Adrenal gland (tissue), 12 donors: ENCODE measurements around the gene RAPGEF3. TPM values are rescaled to one million over a fixed set of nuclear protein-coding genes. Genes with fewer than 3 reads are reported as not detected.

Source experiments
- DNase-seq, 7 donors: peaks; one replicate each; pipeline ENCODE4 v3.0.0-alpha.2; 2019 to 2020
- H3K27ac ChIP-seq, 5 donors: fragments of 200-600 bp; sonication (generic) in 4 of 5; 1 replicate in 3 of 5; 2 replicates in 2 of 5; pipeline versions ENCODE4 v1.5.1 to v1.8.0; 2016 to 2020; ENCODE audit warnings: mild to moderate bottlenecking in 1 of 5
- H3K27me3 ChIP-seq: fragments of 200-600 bp; 2 replicates; pipeline ENCODE4 v1.8.0; 2021
- H3K36me3 ChIP-seq, 2 donors: fragments of 200-600 bp; replicated peaks in 1 of 2; 1 replicate in 1 of 2; 2 replicates in 1 of 2; pipeline versions ENCODE4 v1.5.1 to v1.8.0; 2018 to 2022
- H3K4me1 ChIP-seq, 2 donors: fragments of 200-600 bp; replicated peaks in 1 of 2; 1 replicate in 1 of 2; 2 replicates in 1 of 2; pipeline versions ENCODE4 v1.5.1 to v1.8.0; 2018 to 2021
- H3K4me3 ChIP-seq, 4 donors: fragments of 200-600 bp; sonication (generic) in 3 of 4; one replicate each; pipeline ENCODE4 v1.5.1; 2016 to 2018
- H3K9me3 ChIP-seq, 3 donors: fragments of 200-600 bp; sonication (generic) in 1 of 3; replicated peaks in 1 of 3; 1 replicate in 2 of 3; 2 replicates in 1 of 3; pipeline versions ENCODE4 v1.5.1 to v1.8.0; 2016 to 2021
- CTCF ChIP-seq, 6 experiments: fragments of 450-650 bp in 4 of 6; fragments of 200-600 bp in 2 of 6; sonication (generic) in 1 of 6; IDR thresholded peaks; 1 replicate in 5 of 6; 2 replicates in 1 of 6; pipeline versions ENCODE4 v1.5.1 to v1.8.0; 2016 to 2021; ENCODE audit warnings: antibody characterized with exemption in 6 of 6, mild to moderate bottlenecking in 2 of 6, moderate library complexity in 1 of 6
- POLR2A ChIP-seq, 2 donors: fragments of 450-650 bp; IDR thresholded peaks; one replicate each; pipeline ENCODE4 v1.6.1; 2017; ENCODE audit warnings: antibody characterized with exemption in 2 of 2, mild to moderate bottlenecking in 2 of 2, moderate library complexity in 1 of 2
- WGBS, 4 donors: extraction: QIAGEN DNeasy Blood & Tissue Kit in 2 of 4; methylation state at CpG; one replicate each; pipeline versions ENCODE4 v1.1.5 to v1.1.7; 2013 to 2017; 5-methylcytosine and 5-hydroxymethylcytosine counted together
- intact Hi-C, 2 donors: fragments of 100-400 bp; cut with DNase I; formaldehyde crosslinking; loops; one replicate each; pipeline versions ENCODE4 v1.14.1 to v1.15.0; 2022 to 2023
- polyA plus RNA-seq, 3 donors: library from polyadenylated mRNA; stranded (reverse); fragments of 200-250 nt in 2 of 3; fragments of 350-450 nt in 1 of 3; fragmentation: Illumina TruSeq in 1 of 3; extraction: RNeasy Lipid Tissue Mini Kit (QIAGEN cat#74804) in 1 of 3; gene quantifications; one replicate each; pipeline ENCODE4 v1.2.3, GENCODE V29; 2013 to 2014
- total RNA-seq, 9 donors: library from RNA; depleted of rRNA in 4 of 9; stranded (reverse); fragments of >200 nt in 4 of 9; fragments of 120-200 nt in 1 of 9; fragmentation: NEBNext Ultra II Directional in 1 of 9; extraction: Animal tissue kit (Norgen Biotek cat#: 25700) in 1 of 9; gene quantifications; one replicate each; pipeline versions ENCODE4 v1.1.0 to v1.2.4, GENCODE V29; 2013 to 2023
- donor health status: healthy with polysubstance abuse.
- donor health status: Bipolar disorder and iron deficiency.
- donor health status: DM: yes; HTN: yes; CAD: no.
- donor health status: DM: no; HTN: no; CAD: no.
- donor health status: DM: no; HTN: no; CAD: no.
- donor health status: DM: yes; HTN: yes; CAD: no.

RAPGEF3 gene
- total and polyA plus RNA-seq, 12 donors: 1.4 to 69.4 (median 9.3) TPM

- intact Hi-C loops: no loop called here
Measured at GRCh38 chr12:47735649-47736048, 23.0 kb downstream of the RAPGEF3 start.

GRCh38 chr12:47734725-47735480, 23.8 kb downstream of the RAPGEF3 start:
- Histone ChIP-seq H3K4me3 (no peak overlapping the region), H3K9me3 (no peaks in the 10 kb centered on the region), H3K36me3 (no peaks in the 10 kb centered on the region), H3K27ac (peak overlapping the region in 3 of 5 donors; percentile 16 to 90 (median 88)), H3K27me3 (no peaks in the 10 kb centered on the region), H3K4me1 (peaks cover 24 to 39% of the 10 kb centered on the region in 2 donors)
- TF ChIP-seq POLR2A (IDR thresholded peaks at IDR 0.05) (no peak), CTCF (IDR thresholded peaks at IDR 0.05) (no peak)
- WGBS, 4 donors: 72 to 82% (median 80%) methylated on average over 9 to 12 of the region's 12 CpGs
- intact Hi-C loops: no loop called here
- no peak for DNase-seq

More at GRCh38 chr12:47735649-47736048, 23.0 kb downstream of the RAPGEF3 start:
- Histone ChIP-seq H3K4me1 (peaks cover 24 to 39% of the 10 kb centered on the region in 2 donors), H3K4me3 (no peak overlapping the region), H3K27me3 (no peaks in the 10 kb centered on the region), H3K27ac (peak overlapping the region in 3 of 5 donors; percentile 63 to 90 (median 88)), H3K9me3 (no peaks in the 10 kb centered on the region), H3K36me3 (no peaks in the 10 kb centered on the region)
- TF ChIP-seq POLR2A (IDR thresholded peaks at IDR 0.05) (no peak), CTCF (IDR thresholded peaks at IDR 0.05) (no peak)
- no peak for DNase-seq
- 89 to 98% (median 92%) methylated on average over 8 to 11 of the region's 11 CpGs for WGBS, 4 donors

GRCh38 chr12:47733142-47733541, 25.5 kb downstream of the RAPGEF3 start:
- H3K9me3 ChIP-seq: no peaks in the 10 kb centered on the region
- no peak for TF ChIP-seq CTCF (IDR thresholded peaks at IDR 0.05)
- no peak for TF ChIP-seq POLR2A (IDR thresholded peaks at IDR 0.05)
- 79 to 93% (median 92%) methylated on average over 4 of the region's 4 CpGs for WGBS, 4 donors
- intact Hi-C loops: no loop called here
- peaks cover 24 to 36% of the 10 kb centered on the region in 2 donors for H3K4me1 ChIP-seq
- no peak overlapping the region for H3K27ac ChIP-seq
- no peaks in the 10 kb centered on the region for H3K27me3 ChIP-seq
- no peak overlapping the region for H3K4me3 ChIP-seq
- no peak for DNase-seq
- no peaks in the 10 kb centered on the region for H3K36me3 ChIP-seq

- DNase-seq: no peak
- H3K27ac ChIP-seq: no peak overlapping the region
- intact Hi-C loops: no loop called here
- TF ChIP-seq CTCF (IDR thresholded peaks at IDR 0.05) (no peak), POLR2A (IDR thresholded peaks at IDR 0.05) (no peak)
- 78 to 86% (median 79%) methylated on average over 1 to 2 of the region's 2 CpGs for WGBS, 4 donors
- no peaks in the 10 kb centered on the region for H3K27me3 ChIP-seq
- H3K4me3 ChIP-seq: no peak overlapping the region
- no peaks in the 10 kb centered on the region for H3K36me3 ChIP-seq
- no peaks in the 10 kb centered on the region for H3K9me3 ChIP-seq
- peaks cover 18 to 29% of the 10 kb centered on the region in 2 donors for H3K4me1 ChIP-seq
Measured at GRCh38 chr12:47732504-47732903, 26.2 kb downstream of the RAPGEF3 start.
